IMR-90 (cell line): ENCODE results near the gene TBC1D12. TPM values are rescaled to one million over a fixed set of nuclear protein-coding genes. Genes with fewer than 3 reads are reported as not detected.

ENCODE experiments used
- ATAC-seq: fragments of 200-7000 bp; cut with Tn5 transposase; 2 replicates; pipeline ENCODE4 v1.9.1; 2020; ENCODE audit warnings: low read depth, mild to moderate bottlenecking, moderate library complexity
- BruUV-seq: library from RNA; stranded (reverse); fragments of 400-500 nt; replicated peaks from 2 replicates; lab custom pipeline; 2021; lab: Mats Ljungman, UMichigan
- CTCF ChIA-PET: fragments of 300-600 bp; formaldehyde crosslinking; extraction: SDS; loops from one replicate; lab custom pipeline; 2021; ENCODE audit warnings: antibody characterized with exemption; lab: Yijun Ruan, JAX
- POLR2A ChIA-PET: fragments of 300-600 bp; sonication (Branson Sonifier 250); formaldehyde crosslinking; loops from one replicate; lab custom pipeline; 2022; ENCODE audit warnings: antibody characterized with exemption; ENCODE audit not compliant: unreplicated experiment; lab: Charles Lee
- DNase-seq: peaks from one replicate; pipeline ENCODE4 v3.0.0; 2013
- H2AFZ ChIP-seq: replicated peaks from 2 replicates; pipeline ENCODE3; 2013; ENCODE audit warnings: low read length, mild to moderate bottlenecking; ENCODE audit not compliant: poor library complexity
- H2AK5ac ChIP-seq: 2 replicates; pipeline ENCODE4 v1.6.1; 2013; ENCODE audit warnings: low read depth, low read length, inconsistent platforms
- H2AK9ac ChIP-seq: replicated peaks from 2 replicates; pipeline ENCODE3; 2013; ENCODE audit warnings: mild to moderate bottlenecking, low read depth, low read length, moderate library complexity; ENCODE audit not compliant: poor library complexity
- H2BK120ac ChIP-seq: 2 replicates; pipeline ENCODE4 v1.6.1; 2013; ENCODE audit warnings: low read depth, low read length, inconsistent platforms
- H2BK15ac ChIP-seq: 3 replicates; pipeline ENCODE4 v1.6.1; 2013; ENCODE audit warnings: low read depth, low read length, inconsistent platforms
- H2BK20ac ChIP-seq: 2 replicates; pipeline ENCODE4 v1.6.1; 2013; ENCODE audit warnings: low read depth, mild to moderate bottlenecking, inconsistent platforms, low read length, moderate library complexity
- H2BK5ac ChIP-seq: 2 replicates; pipeline ENCODE4 v1.6.1; 2013; ENCODE audit warnings: mild to moderate bottlenecking, low read depth, low read length, inconsistent platforms; ENCODE audit not compliant: poor library complexity, severe bottlenecking
- H3K14ac ChIP-seq: replicated peaks from 2 replicates; pipeline ENCODE4 v1.6.1; 2013; ENCODE audit warnings: low read depth, low read length, inconsistent platforms
- H3K18ac ChIP-seq: 2 replicates; pipeline ENCODE4 v1.6.1; 2013; ENCODE audit warnings: low read depth, low read length, control low read depth
- H3K23ac ChIP-seq: 2 replicates; pipeline ENCODE4 v1.6.1; 2013; ENCODE audit warnings: low read depth, low read length, inconsistent platforms
- H3K27ac ChIP-seq: 2 replicates; pipeline ENCODE4 v1.5.1; 2013; ENCODE audit warnings: mild to moderate bottlenecking, control low read depth, low read length; ENCODE audit not compliant: insufficient read depth
- H3K27me3 ChIP-seq: 2 replicates; pipeline ENCODE4 v1.6.1; 2013; ENCODE audit warnings: low read length; ENCODE audit not compliant: control insufficient read depth, insufficient read depth
- H3K36me3 ChIP-seq: 2 replicates; pipeline ENCODE4 v1.6.1; 2013; ENCODE audit warnings: low read length, mixed read lengths; ENCODE audit not compliant: control insufficient read depth, insufficient read depth
- H3K4ac ChIP-seq: 2 replicates; pipeline ENCODE4 v1.6.1; 2013; ENCODE audit warnings: low read depth, low read length, inconsistent platforms
- H3K4me1 ChIP-seq: 2 replicates; pipeline ENCODE4 v1.6.1; 2013; ENCODE audit warnings: low read length, mixed read lengths; ENCODE audit not compliant: control insufficient read depth, insufficient read depth
- H3K4me2 ChIP-seq: 2 replicates; pipeline ENCODE4 v1.6.1; 2013; ENCODE audit warnings: low read depth, mild to moderate bottlenecking, control low read depth, low read length, moderate library complexity
- H3K4me3 ChIP-seq: 2 replicates; pipeline ENCODE4 v1.5.1; 2013; ENCODE audit warnings: low read depth, mild to moderate bottlenecking, control low read depth, low read length, moderate library complexity; ENCODE audit not compliant: insufficient read depth
- H3K56ac ChIP-seq: 2 replicates; pipeline ENCODE4 v1.6.1; 2013; ENCODE audit warnings: low read length, inconsistent platforms; ENCODE audit not compliant: insufficient read depth; ENCODE audit errors: extremely low read depth
- H3K79me1 ChIP-seq, 2 experiments: 2 replicates each; pipeline ENCODE4 v1.6.1; 2013; ENCODE audit warnings: low read length in 2 of 2, inconsistent platforms in 1 of 2, low read depth in 1 of 2
- H3K9ac ChIP-seq: 2 replicates; pipeline ENCODE4 v1.6.1; 2013; ENCODE audit warnings: low read depth, low read length, control low read depth
- H3K9me1 ChIP-seq: 2 replicates; pipeline ENCODE4 v1.6.1; 2013; ENCODE audit warnings: low read length, inconsistent platforms; ENCODE audit not compliant: insufficient read depth
- H3K9me3 ChIP-seq: 2 replicates; pipeline ENCODE4 v1.6.1; 2013; ENCODE audit warnings: low read length; ENCODE audit not compliant: control insufficient read depth, insufficient read depth
- H4K20me1 ChIP-seq: 2 replicates; pipeline ENCODE4 v1.6.1; 2013; ENCODE audit warnings: low read length, inconsistent platforms; ENCODE audit not compliant: insufficient read depth
- H4K5ac ChIP-seq: 2 replicates; pipeline ENCODE4 v1.6.1; 2013; ENCODE audit warnings: mild to moderate bottlenecking, low read depth, low read length, control low read depth
- H4K8ac ChIP-seq, 2 experiments: 2 replicates each; pipeline ENCODE4 v1.6.1; 2013; ENCODE audit warnings: low read depth in 2 of 2, low read length in 2 of 2, control low read depth in 1 of 2, inconsistent platforms in 1 of 2
- H4K91ac ChIP-seq: 2 replicates; pipeline ENCODE4 v1.6.1; 2013; ENCODE audit warnings: low read depth, low read length, inconsistent platforms; ENCODE audit not compliant: insufficient read depth
- BHLHE40 ChIP-seq: fragments of 150-350 bp; IDR thresholded peaks from 2 replicates; pipeline ENCODE4 v1.6.1; 2016; ENCODE audit warnings: mild to moderate bottlenecking, low read depth, low read length
- CEBPB ChIP-seq: IDR thresholded peaks from 2 replicates; pipeline ENCODE4 v1.6.1; 2012; ENCODE audit warnings: low read depth, low read length, improper control_type of control experiment
- CHD1 ChIP-seq: IDR thresholded peaks from 2 replicates; pipeline ENCODE4 v1.6.1; 2012; ENCODE audit warnings: low read depth, low read length, improper control_type of control experiment
- FOS ChIP-seq: fragments of 150-350 bp; IDR thresholded peaks from 2 replicates; pipeline ENCODE4 v1.6.1; 2016; ENCODE audit warnings: low read depth, low read length
- MAFK ChIP-seq: IDR thresholded peaks from 2 replicates; pipeline ENCODE4 v1.6.1; 2012; ENCODE audit warnings: low read depth, low read length, improper control_type of control experiment
- MAZ ChIP-seq: IDR thresholded peaks from 2 replicates; pipeline ENCODE4 v1.6.1; 2012; ENCODE audit warnings: low read depth, mild to moderate bottlenecking, low read length, improper control_type of control experiment, moderate library complexity, borderline replicate concordance
- MXI1 ChIP-seq: IDR thresholded peaks from 2 replicates; pipeline ENCODE4 v1.6.1; 2012; ENCODE audit warnings: low read depth, mild to moderate bottlenecking, low read length, moderate library complexity, borderline replicate concordance
- NFE2L2 ChIP-seq: fragments of 150-350 bp; IDR thresholded peaks from 2 replicates; pipeline ENCODE4 v1.6.1; 2016; ENCODE audit warnings: low read depth, mild to moderate bottlenecking, low read length
- POLR2A ChIP-seq: IDR thresholded peaks from 2 replicates; pipeline ENCODE4 v1.6.1; 2012; ENCODE audit warnings: mild to moderate bottlenecking, low read depth, low read length
- RAD21 ChIP-seq: IDR thresholded peaks from 2 replicates; pipeline ENCODE4 v1.6.1; 2012; ENCODE audit warnings: low read length, improper control_type of control experiment
- RCOR1 ChIP-seq: IDR thresholded peaks from 2 replicates; pipeline ENCODE4 v1.6.1; 2012; ENCODE audit warnings: mild to moderate bottlenecking, low read length, improper control_type of control experiment; ENCODE audit not compliant: insufficient replicate concordance
- RFX5 ChIP-seq: IDR thresholded peaks from 2 replicates; pipeline ENCODE4 v1.8.0; 2012; ENCODE audit warnings: low read depth, mild to moderate bottlenecking, low read length, moderate library complexity
- SMC3 ChIP-seq: fragments of 150-350 bp; IDR thresholded peaks from 2 replicates; pipeline ENCODE4 v1.6.1; 2016; ENCODE audit warnings: low read depth, mild to moderate bottlenecking, antibody characterized with exemption, low read length, moderate library complexity
- WGBS, 2 experiments: methylation state at CpG; one replicate each; pipeline versions ENCODE4 v1.1.5 to v1.1.7; 2013; ENCODE audit warnings: missing lambda C conversion rate in 2 of 2; ENCODE audit not compliant: insufficient read length in 1 of 2; ENCODE audit errors: extremely low coverage in 2 of 2; 5-methylcytosine and 5-hydroxymethylcytosine counted together
- dilution Hi-C: fragments of 300-500 bp; cut with HindIII; formaldehyde crosslinking; loops from one replicate; pipeline ENCODE4 v1.14.3; 2018; ENCODE audit warnings: low sequenced_read_pairs; ENCODE audit not compliant: unreplicated experiment
- in situ Hi-C: fragments of 300-500 bp; cut with MboI; formaldehyde crosslinking; loops from 3 replicates; pipeline ENCODE4 v1.14.3; 2019; ENCODE audit warnings: low sequenced_read_pairs, inconsistent platforms, mixed read lengths
- intact Hi-C: fragments of 100-400 bp; cut with micrococcal nuclease; formaldehyde crosslinking; loops from 2 replicates; pipeline ENCODE4 v1.10.0; 2022
- polyA plus RNA-seq, 3 experiments: library from polyadenylated mRNA; depleted of rRNA; stranded (reverse); fragments of >200 nt; gene quantifications; 2 replicates each; pipeline ENCODE4 v1.2.3, GENCODE V29; 2012; ENCODE audit warnings: low replicate concordance in 1 of 3
- total RNA-seq: library from RNA; depleted of rRNA; stranded (reverse); fragments of >200 nt; gene quantifications from 2 replicates; pipeline ENCODE4 v1.2.3, GENCODE V29; 2012
- TF ChIP-seq, protein P1 (sequence below): fragments of 150-350 bp; IDR thresholded peaks from 2 replicates; pipeline ENCODE4 v1.6.1; 2017; ENCODE audit warnings: mild to moderate bottlenecking, antibody characterized with exemption, low read length, low read depth
- TF ChIP-seq, protein P2 (sequence below): fragments of 150-350 bp; IDR thresholded peaks from 2 replicates; pipeline ENCODE4 v1.6.1; 2016; ENCODE audit warnings: low read depth, mild to moderate bottlenecking, low read length, moderate library complexity, borderline replicate concordance
- TF ChIP-seq, protein P3 (sequence below): conservative IDR thresholded peaks from 2 replicates; pipeline ENCODE4 v1.5.1; 2012; ENCODE audit warnings: mild to moderate bottlenecking, low read depth, low read length, improper control_type of control experiment

Gene TBC1D12
- total and polyA plus RNA-seq, 2 of the 4 experiments (the other 2 are of a cell fraction) = 1.9 to 5.4 TPM

DNA sequence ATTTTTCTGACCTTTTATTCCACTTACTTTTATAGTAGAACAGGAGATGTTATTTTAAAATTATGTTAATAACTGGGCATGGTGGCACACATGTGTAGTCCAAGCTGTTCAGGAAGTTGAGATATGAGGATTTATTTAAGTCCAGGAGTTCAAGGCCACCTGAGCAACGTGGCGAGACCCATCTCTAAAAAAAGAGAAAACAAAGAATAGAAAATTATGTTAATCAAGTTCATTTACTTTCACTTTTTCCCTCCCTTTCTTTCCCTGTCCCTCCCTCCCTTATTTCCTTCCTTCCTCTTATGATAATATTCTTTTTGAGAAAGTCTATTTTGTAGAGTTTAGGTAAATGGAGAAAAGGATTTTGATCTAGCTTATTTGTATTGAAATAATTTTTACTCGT is 94.3 kb downstream of the TBC1D12 start:
- CTCF ChIA-PET = interaction anchor here (0.6 kb wide), 1 partner anchor 8 kb away, joined by 6 read pairs; no protein-coding TSS in a partner anchor
- H3K18ac ChIP-seq = no peak overlapping the region
- H2BK120ac ChIP-seq = no peak overlapping the region
- no peak for ATAC-seq
- peaks cover 2 to 6% of the 10 kb centered on the region in 2 experiments; a peak in 3 of 4 replicates for H3K79me1 ChIP-seq
- no peaks in the 10 kb centered on the region for H3K36me3 ChIP-seq
- no peaks in the 10 kb centered on the region for H4K20me1 ChIP-seq
- no peak overlapping the region for H3K9ac ChIP-seq
- in situ Hi-C loops = no loop called here
- H3K9me1 ChIP-seq = no peaks in the 10 kb centered on the region
- H2AK9ac ChIP-seq = no peak overlapping the region
- no peak for DNase-seq
- no peak overlapping the region for H2AFZ ChIP-seq
- no peak overlapping the region for H4K8ac ChIP-seq
- no peak overlapping the region for H2BK15ac ChIP-seq
- H4K5ac ChIP-seq = no peak overlapping the region
- TF ChIP-seq RFX5 = no peak
- no peak for TF ChIP-seq CEBPB
- no peak for TF ChIP-seq RAD21
- no peak for TF ChIP-seq BHLHE40
- TF ChIP-seq, protein P1, sequence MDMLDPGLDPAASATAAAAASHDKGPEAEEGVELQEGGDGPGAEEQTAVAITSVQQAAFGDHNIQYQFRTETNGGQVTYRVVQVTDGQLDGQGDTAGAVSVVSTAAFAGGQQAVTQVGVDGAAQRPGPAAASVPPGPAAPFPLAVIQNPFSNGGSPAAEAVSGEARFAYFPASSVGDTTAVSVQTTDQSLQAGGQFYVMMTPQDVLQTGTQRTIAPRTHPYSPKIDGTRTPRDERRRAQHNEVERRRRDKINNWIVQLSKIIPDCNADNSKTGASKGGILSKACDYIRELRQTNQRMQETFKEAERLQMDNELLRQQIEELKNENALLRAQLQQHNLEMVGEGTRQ = no peak
- no peak for TF ChIP-seq SMC3
- no peak for TF ChIP-seq MAFK
- no peak for TF ChIP-seq POLR2A
- TF ChIP-seq CHD1 = no peak
- no peak for TF ChIP-seq FOS
- TF ChIP-seq, protein P2, sequence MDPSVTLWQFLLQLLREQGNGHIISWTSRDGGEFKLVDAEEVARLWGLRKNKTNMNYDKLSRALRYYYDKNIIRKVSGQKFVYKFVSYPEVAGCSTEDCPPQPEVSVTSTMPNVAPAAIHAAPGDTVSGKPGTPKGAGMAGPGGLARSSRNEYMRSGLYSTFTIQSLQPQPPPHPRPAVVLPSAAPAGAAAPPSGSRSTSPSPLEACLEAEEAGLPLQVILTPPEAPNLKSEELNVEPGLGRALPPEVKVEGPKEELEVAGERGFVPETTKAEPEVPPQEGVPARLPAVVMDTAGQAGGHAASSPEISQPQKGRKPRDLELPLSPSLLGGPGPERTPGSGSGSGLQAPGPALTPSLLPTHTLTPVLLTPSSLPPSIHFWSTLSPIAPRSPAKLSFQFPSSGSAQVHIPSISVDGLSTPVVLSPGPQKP = no peak
- no peak for TF ChIP-seq NFE2L2
- no peak for TF ChIP-seq MXI1
- TF ChIP-seq RCOR1 = no peak
- TF ChIP-seq MAZ = no peak
- TF ChIP-seq, protein P3, sequence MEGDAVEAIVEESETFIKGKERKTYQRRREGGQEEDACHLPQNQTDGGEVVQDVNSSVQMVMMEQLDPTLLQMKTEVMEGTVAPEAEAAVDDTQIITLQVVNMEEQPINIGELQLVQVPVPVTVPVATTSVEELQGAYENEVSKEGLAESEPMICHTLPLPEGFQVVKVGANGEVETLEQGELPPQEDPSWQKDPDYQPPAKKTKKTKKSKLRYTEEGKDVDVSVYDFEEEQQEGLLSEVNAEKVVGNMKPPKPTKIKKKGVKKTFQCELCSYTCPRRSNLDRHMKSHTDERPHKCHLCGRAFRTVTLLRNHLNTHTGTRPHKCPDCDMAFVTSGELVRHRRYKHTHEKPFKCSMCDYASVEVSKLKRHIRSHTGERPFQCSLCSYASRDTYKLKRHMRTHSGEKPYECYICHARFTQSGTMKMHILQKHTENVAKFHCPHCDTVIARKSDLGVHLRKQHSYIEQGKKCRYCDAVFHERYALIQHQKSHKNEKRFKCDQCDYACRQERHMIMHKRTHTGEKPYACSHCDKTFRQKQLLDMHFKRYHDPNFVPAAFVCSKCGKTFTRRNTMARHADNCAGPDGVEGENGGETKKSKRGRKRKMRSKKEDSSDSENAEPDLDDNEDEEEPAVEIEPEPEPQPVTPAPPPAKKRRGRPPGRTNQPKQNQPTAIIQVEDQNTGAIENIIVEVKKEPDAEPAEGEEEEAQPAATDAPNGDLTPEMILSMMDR = no peak
- H2AK5ac ChIP-seq = no peak overlapping the region
- BruUV-seq = no TSS peak
- H3K9me3 ChIP-seq = no peaks in the 10 kb centered on the region
- no peak overlapping the region for H2BK5ac ChIP-seq
- no peak overlapping the region for H3K14ac ChIP-seq
- POLR2A ChIA-PET = no interaction called here
- no peaks in the 10 kb centered on the region for H3K27me3 ChIP-seq
- H3K4me3 ChIP-seq = no peak overlapping the region
- dilution Hi-C loops = no loop called here
- H4K91ac ChIP-seq = no peak overlapping the region
- peaks cover 4% of the 10 kb centered on the region; the same call in 1 of the 2 replicates for H3K4me1 ChIP-seq
- no peak overlapping the region for H3K56ac ChIP-seq
- H3K23ac ChIP-seq = no peak overlapping the region
- H3K27ac ChIP-seq = no peak overlapping the region
- WGBS, 2 experiments = no CpG with 5 or more reads among the region's 3 CpGs
- no peak overlapping the region for H2BK20ac ChIP-seq
- H3K4me2 ChIP-seq = no peak overlapping the region
- intact Hi-C loops = no loop called here
- H3K4ac ChIP-seq = no peak overlapping the region
